ENCODE data around the gene COX4I1.

COX4I1 gene

GRCh38 chr16:85844169-85844481, 44.6 kb downstream of the COX4I1 start:
- DNase-seq: no peak

- DNase-seq: no peak
Observed at GRCh38 chr16:85844786-85845185, 45.3 kb downstream of the COX4I1 start.

- DNase-seq: no peak
Observed at GRCh38 chr16:85845266-85845665, 45.8 kb downstream of the COX4I1 start.

GRCh38 chr16:85846461-85846860, 47.0 kb downstream of the COX4I1 start:
- DNase-seq: no peak

- no peak for DNase-seq
Observed at GRCh38 chr16:85847036-85847435, 47.5 kb downstream of the COX4I1 start.

- DNase-seq: no peak
Observed at GRCh38 chr16:85847681-85848601, 48.4 kb downstream of the COX4I1 start.

- DNase-seq: no peak
Observed at GRCh38 chr16:85848986-85849385, 49.5 kb downstream of the COX4I1 start.

GRCh38 chr16:85849388-85849787, 49.9 kb downstream of the COX4I1 start:
- no peak for DNase-seq

GRCh38 chr16:85850344-85850880, 50.9 kb downstream of the COX4I1 start:
- no peak for DNase-seq

- no peak for DNase-seq
Observed at GRCh38 chr16:85851034-85851785, 51.7 kb downstream of the COX4I1 start.

GRCh38 chr16:85853547-85854545, 54.4 kb downstream of the COX4I1 start:
- no peak for DNase-seq

GRCh38 chr16:85854935-85855334, 55.4 kb downstream of the COX4I1 start:
- DNase-seq: no peak

GRCh38 chr16:85856079-85856478, 56.6 kb downstream of the COX4I1 start:
- no peak for DNase-seq

- no peak for DNase-seq
Observed at GRCh38 chr16:85856585-85856984, 57.1 kb downstream of the COX4I1 start.
